Measurements from ENCODE around the gene ITK. TPM values are rescaled to one million over a fixed set of nuclear protein-coding genes. Genes with fewer than 3 reads are reported as not detected.

ITK gene
- total and polyA plus RNA-seq, 4 donors: 0.35 to 1.5 (median 0.43) TPM

DNA sequence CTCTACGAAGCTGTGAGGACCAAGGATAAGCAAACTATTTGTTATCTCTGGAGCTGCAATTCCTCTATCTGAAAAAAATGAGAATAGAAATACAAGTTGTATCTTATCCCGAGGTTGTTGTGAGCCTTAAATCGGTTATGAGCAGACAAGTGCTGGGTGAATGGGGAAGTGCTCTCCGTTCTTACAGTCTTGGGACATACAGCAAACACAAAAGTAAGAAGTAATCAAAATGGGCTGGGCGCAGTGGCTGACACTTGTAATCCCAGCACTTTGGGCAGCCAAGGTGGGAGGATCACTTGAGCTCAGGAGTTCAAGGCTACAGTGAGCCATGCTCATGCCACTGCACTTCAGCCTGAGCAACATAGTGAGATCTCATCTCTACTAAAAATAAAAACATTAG is 31.7 kb downstream of the ITK start (continued):
- TF ChIP-seq TAF1 (conservative IDR thresholded peaks at IDR 0.05): no peak

GRCh38 chr5:157213527-157214243 is 33.0 kb downstream of the ITK start:
- Histone ChIP-seq H3K9ac (ENCODE audit: low read depth in 1 of 2, low read length in 2 of 2) (no peak overlapping the region), H3K4me1 (ENCODE audit: control insufficient read depth in 4 of 4, insufficient read depth in 4 of 4, low read length in 3 of 4) (no peaks in the 10 kb centered on the region), H3K4me3 (ENCODE audit: low read depth in 1 of 3, low read length in 3 of 3) (no peak overlapping the region), H3K36me3 (ENCODE audit: control insufficient read depth in 4 of 4, insufficient read depth in 3 of 4, low read depth in 1 of 4, low read length in 3 of 4) (no peaks in the 10 kb centered on the region), H3K9me3 (ENCODE audit: control insufficient read depth in 4 of 4, low read length in 3 of 4) (no peaks in the 10 kb centered on the region), H3K27ac (ENCODE audit: low read depth in 1 of 2, low read length in 2 of 2) (no peak overlapping the region), H3K27me3 (ENCODE audit: control insufficient read depth in 4 of 4, insufficient read depth in 4 of 4, low read length in 3 of 4) (no peaks in the 10 kb centered on the region)
- 86% methylated on average over 7 of the region's 7 CpGs for WGBS
- DNase-seq (ENCODE audit: low spot score): no peak
- TF ChIP-seq, protein P1, sequence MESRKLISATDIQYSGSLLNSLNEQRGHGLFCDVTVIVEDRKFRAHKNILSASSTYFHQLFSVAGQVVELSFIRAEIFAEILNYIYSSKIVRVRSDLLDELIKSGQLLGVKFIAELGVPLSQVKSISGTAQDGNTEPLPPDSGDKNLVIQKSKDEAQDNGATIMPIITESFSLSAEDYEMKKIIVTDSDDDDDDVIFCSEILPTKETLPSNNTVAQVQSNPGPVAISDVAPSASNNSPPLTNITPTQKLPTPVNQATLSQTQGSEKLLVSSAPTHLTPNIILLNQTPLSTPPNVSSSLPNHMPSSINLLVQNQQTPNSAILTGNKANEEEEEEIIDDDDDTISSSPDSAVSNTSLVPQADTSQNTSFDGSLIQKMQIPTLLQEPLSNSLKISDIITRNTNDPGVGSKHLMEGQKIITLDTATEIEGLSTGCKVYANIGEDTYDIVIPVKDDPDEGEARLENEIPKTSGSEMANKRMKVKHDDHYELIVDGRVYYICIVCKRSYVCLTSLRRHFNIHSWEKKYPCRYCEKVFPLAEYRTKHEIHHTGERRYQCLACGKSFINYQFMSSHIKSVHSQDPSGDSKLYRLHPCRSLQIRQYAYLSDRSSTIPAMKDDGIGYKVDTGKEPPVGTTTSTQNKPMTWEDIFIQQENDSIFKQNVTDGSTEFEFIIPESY (IDR thresholded peaks at IDR 0.05): no peak
- no peak for TF ChIP-seq JUND (IDR thresholded peaks at IDR 0.05)
- TF ChIP-seq, protein P2, sequence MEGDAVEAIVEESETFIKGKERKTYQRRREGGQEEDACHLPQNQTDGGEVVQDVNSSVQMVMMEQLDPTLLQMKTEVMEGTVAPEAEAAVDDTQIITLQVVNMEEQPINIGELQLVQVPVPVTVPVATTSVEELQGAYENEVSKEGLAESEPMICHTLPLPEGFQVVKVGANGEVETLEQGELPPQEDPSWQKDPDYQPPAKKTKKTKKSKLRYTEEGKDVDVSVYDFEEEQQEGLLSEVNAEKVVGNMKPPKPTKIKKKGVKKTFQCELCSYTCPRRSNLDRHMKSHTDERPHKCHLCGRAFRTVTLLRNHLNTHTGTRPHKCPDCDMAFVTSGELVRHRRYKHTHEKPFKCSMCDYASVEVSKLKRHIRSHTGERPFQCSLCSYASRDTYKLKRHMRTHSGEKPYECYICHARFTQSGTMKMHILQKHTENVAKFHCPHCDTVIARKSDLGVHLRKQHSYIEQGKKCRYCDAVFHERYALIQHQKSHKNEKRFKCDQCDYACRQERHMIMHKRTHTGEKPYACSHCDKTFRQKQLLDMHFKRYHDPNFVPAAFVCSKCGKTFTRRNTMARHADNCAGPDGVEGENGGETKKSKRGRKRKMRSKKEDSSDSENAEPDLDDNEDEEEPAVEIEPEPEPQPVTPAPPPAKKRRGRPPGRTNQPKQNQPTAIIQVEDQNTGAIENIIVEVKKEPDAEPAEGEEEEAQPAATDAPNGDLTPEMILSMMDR (IDR thresholded peaks at IDR 0.05; ENCODE audit: low read depth, low read length, missing input control): no peak
- TF ChIP-seq, protein P3, sequence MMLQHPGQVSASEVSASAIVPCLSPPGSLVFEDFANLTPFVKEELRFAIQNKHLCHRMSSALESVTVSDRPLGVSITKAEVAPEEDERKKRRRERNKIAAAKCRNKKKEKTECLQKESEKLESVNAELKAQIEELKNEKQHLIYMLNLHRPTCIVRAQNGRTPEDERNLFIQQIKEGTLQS (IDR thresholded peaks at IDR 0.05): no peak
- no peak for TF ChIP-seq SP1 (IDR thresholded peaks at IDR 0.05)
- no peak for TF ChIP-seq YY1 (IDR thresholded peaks at IDR 0.05)
- TF ChIP-seq NR2F2 (IDR thresholded peaks at IDR 0.05): no peak
- no peak for TF ChIP-seq MAX (IDR thresholded peaks at IDR 0.05)
- TF ChIP-seq RXRA (IDR thresholded peaks at IDR 0.05): no peak
- TF ChIP-seq GABPA (IDR thresholded peaks at IDR 0.05 in 1 of 2, conservative IDR thresholded peaks at IDR 0.05 in 1 of 2): no peak
- TF ChIP-seq HNF4G (IDR thresholded peaks at IDR 0.05): no peak
- TF ChIP-seq FOXA2 (IDR thresholded peaks at IDR 0.05): no peak
- TF ChIP-seq HNF4A (conservative IDR thresholded peaks at IDR 0.05): no peak

GRCh38 chr5:157214415-157214814 is 33.8 kb downstream of the ITK start:
- H3K9ac ChIP-seq (ENCODE audit: low read depth in 1 of 2, low read length in 2 of 2): no peak overlapping the region
- H3K27ac ChIP-seq (ENCODE audit: low read depth in 1 of 2, low read length in 2 of 2): no peak overlapping the region
- H3K4me1 ChIP-seq (ENCODE audit: control insufficient read depth in 4 of 4, insufficient read depth in 4 of 4, low read length in 3 of 4): no peaks in the 10 kb centered on the region
- H3K4me3 ChIP-seq (ENCODE audit: low read depth in 1 of 3, low read length in 3 of 3): no peak overlapping the region
- no peaks in the 10 kb centered on the region for H3K27me3 ChIP-seq (ENCODE audit: control insufficient read depth in 4 of 4, insufficient read depth in 4 of 4, low read length in 3 of 4)
- TF ChIP-seq YY1 (IDR thresholded peaks at IDR 0.05) (no peak), HNF4A (conservative IDR thresholded peaks at IDR 0.05) (no peak)
- H3K36me3 ChIP-seq (ENCODE audit: control insufficient read depth in 4 of 4, insufficient read depth in 3 of 4, low read depth in 1 of 4, low read length in 3 of 4): no peaks in the 10 kb centered on the region
- no peak for DNase-seq (ENCODE audit: low spot score)
- H3K9me3 ChIP-seq (ENCODE audit: control insufficient read depth in 4 of 4, low read length in 3 of 4): no peaks in the 10 kb centered on the region
